ENCODE measurements around the gene MDM4.

Gene MDM4

DNA sequence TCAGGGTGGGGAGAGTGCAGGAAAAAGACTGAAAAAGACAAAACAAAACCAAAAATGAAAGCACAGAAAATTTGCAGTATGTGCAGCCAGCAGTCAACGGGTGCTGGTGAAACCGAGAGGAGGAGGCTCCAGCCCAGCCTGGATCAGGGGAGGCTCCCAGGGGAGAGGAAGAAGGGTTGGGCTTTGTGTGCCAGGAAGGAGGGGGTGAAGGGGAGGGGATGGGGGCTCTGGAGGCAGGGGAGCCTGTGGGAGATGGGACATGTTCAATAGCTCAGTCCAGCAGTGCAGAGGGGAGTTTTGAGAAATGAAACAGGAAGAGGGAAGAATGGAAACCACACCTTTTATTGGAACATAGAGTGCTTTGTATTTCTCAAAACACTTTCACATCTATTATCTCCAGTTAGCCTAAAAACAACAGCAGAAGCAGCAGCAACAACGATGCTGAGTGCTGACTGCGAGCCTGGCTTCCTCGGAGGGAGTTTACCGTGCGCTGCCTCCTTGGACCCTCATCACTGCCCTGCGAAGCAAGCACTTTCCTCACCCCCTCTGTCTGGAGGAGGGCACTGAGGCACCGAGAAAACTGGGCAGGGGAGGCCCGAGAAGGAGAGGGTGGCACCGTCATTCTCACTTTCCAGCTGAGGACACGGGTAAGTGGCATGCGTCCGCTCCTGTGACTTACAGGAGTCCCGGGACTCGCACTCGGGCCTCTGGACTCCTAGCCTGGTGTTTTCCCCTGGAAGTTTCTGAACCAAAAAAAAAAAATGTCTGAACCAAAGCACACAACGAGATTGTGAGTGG, 62.9 kb downstream of the MDM4 start:
- DNase-seq (ENCODE audit: low read depth) = no peak

DNA sequence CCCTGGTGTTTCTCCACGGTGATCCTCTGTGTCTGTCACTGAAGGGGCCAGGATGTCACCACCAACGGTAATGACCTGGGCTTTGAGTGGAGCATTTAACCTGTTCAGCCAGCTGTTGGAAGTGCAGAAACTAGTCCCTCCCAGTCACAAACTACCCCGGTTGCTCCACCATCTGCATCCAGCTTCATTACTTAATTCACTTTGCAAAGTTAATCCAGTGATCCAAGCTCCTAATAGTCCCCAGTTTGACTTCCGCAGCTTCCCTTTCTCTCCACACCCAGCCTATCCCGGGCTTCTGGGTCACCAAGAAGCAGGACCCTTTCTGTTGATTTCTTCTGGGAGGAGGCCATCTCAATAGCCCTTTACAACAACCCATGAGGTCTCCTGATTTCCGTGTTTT, 63.5 kb downstream of the MDM4 start:
- DNase-seq (ENCODE audit: low read depth) = no peak

DNA sequence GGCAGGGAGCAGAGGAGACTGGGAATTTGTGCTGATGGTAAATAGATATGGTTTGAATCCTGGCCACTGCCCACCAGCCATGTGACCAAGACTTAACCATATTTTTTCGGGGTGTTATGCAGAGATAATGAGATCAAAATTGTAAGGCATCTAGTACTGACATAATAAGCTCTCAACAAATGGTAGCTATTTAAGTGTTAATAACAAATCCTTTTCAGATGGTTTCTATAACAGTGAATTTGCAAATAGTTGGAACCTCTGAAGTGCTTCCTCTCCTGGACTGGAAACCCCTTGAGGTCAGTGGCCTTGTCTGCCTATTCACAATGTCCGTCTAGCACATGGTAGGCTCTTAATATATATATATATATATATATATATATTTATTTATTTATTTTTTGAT, 64.7 kb downstream of the MDM4 start:
- no peak for DNase-seq (ENCODE audit: low read depth)

DNA sequence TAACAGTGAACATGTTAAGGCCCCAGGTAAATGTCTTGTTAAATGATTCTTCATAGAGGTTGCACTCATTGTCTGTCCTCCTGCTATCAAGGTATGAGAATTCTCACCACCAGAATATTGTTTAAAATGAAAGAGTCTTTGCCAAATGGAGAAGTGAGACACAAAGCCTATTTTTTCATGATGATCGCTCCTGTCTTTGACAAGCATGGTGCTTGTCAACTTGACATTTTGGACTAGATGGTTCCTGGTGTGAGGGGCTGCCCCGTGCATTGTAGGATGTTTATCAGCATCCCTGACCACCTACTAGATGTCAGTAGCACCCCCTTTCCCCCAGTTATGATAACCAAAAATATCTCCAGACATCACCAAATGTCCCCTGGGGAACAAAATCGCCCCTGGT, 65.6 kb downstream of the MDM4 start:
- DNase-seq (ENCODE audit: low read depth) = no peak

DNA sequence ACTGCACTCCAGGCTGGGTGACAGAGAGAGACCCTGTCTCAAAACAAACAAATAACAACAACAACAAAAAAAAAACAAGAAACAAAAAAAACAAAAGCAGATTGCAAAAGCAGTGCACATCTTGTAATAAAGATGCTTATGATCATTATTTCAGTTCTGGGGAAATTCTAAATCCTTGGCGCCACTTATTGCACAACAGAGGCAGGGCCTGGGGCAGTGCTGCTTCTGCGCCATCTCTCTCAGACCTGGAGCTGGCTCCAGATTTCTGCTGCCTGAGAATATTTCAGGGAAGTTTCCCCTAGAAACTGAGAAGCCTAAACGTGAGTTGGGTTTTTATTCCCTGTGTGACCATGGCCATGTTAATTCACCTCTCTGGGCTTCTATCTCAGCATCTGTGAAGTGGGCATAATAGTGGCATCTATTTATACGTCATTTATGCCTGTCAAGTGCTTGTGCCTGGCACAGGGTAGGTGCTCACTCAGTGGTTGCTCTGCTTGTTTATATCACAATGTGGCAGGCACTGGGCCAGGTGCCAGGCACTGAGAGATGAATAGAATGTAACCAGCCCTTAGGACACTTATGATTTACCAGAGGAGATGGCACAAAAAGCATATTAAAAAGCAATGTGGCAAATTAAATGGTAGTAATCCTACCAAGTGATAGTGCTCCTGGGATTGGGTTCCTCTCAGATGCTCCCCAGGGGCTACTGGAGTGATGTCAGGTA, 67.9 kb downstream of the MDM4 start:
- no peak for DNase-seq (ENCODE audit: low read depth)

GRCh38 chr1:204584699-204585372, 68.6 kb downstream of the MDM4 start:
- no peak for DNase-seq (ENCODE audit: low read depth)

- no peak for DNase-seq (ENCODE audit: low read depth)
Measured at GRCh38 chr1:204587621-204588020, 71.4 kb downstream of the MDM4 start.

GRCh38 chr1:204588826-204589225, 72.6 kb downstream of the MDM4 start:
- no peak for DNase-seq (ENCODE audit: low read depth)

DNA sequence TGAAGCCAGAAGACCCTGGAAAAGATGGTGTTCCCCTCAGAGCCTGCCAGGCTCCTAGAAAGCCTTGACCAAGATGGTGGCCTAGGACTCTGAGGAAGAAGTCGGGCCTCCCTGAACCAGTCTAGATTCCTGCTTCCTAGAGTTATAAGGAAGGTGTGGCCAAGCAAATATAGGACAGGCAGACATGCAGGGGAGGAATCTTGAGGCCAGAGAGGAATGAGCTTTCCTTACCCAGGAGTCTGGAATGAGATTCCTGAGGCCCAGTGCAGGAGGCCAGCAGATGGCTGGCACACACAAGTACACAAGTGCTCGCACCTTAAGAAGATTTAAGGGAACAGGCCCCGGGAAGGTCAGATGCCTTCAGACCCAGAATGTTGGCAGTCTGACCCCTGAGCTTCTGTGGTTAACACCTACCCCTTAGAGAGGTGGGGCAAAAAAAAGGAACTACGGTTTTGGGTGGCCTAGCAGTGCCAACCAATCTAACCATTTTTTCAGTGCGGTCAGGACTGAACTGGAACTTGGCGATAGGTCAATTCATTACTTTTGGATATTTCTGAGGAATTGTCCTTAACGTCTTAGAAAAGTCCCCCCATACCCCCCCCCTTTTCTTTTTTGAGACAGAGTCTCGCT, 73.3 kb downstream of the MDM4 start:
- DNase-seq (ENCODE audit: low read depth) = no peak

GRCh38 chr1:204591473-204592090, 75.4 kb downstream of the MDM4 start:
- no peak for DNase-seq (ENCODE audit: low read depth)

DNA sequence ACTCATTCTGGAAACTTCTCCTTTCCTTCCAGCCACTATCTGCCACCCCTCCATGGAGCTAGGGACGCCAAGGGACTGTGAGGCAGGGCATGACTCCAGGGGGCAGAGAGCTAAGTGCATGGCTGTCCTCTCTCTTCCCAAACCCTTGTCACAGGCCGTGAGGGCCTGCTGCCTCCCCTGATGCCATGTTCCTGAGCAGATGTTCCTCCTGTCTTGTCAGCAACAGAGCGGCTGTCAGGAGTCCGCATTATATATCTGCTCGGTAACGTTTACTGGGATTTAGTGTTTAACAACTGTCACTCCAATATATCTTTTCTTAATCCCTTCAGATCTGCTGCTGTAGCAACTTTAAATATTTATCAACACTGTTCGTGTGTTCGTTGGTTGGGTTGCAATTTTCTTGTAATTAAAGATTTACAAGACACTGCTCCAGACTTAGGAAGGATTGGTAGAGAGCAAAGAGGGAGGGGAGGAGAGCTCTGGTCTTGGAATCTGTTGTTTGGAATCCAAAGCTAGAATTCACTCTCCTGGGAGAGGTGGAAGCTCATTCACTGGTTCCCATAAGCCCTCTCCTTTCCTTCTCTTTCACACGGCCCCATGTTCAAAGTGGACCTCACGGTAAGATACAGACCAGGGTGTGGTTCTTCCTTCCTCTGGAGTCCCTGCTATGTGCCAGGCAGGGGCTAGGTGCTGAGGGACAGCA, 76.2 kb downstream of the MDM4 start:
- no peak for DNase-seq (ENCODE audit: low read depth)

- DNase-seq (ENCODE audit: low read depth) = no peak
Measured at GRCh38 chr1:204598319-204598969, 82.2 kb downstream of the MDM4 start.

DNA sequence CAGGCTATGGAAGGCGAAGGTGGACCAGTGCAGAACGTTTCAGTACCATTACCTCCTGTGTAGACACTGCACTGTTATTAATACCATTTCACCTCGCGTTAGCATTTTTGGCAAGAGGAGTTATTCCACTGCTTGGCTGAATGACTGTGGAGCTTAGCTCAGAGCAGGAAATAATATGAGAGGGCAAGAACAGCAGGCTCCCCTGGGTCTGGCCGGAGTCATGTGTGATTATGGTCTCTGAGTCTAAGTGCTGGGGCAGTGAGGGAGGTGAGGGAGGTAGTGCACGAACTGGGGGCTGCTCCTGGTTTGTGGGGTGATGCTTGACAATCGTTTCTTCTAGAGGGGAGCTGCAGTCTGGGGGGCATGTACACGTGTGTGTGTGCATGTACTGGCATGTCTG, 82.9 kb downstream of the MDM4 start:
- no peak for DNase-seq (ENCODE audit: low read depth)

- no peak for DNase-seq (ENCODE audit: low read depth)
Measured at GRCh38 chr1:204599596-204599995, 83.4 kb downstream of the MDM4 start.

DNA sequence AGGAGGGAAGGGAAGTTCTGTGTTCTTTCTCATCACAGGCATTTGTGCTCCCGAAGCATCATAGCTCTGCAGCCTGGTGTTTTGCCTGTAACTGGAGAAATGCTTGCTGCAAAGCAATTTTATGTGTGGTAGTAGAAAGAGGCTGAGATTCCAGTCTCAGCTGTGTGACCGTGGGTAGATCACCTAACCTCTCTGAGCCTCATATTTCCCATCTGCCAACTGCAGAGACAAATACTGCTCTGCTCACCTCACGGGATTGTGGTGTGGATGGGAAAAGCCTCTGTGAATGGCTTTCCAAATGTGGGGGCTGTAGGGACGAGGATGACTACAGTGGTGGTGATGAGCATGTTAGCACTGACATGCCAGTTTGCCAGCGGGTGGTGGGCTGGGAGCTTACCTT, 84.0 kb downstream of the MDM4 start:
- DNase-seq (ENCODE audit: low read depth) = no peak

- DNase-seq (ENCODE audit: low read depth) = no peak
Measured at GRCh38 chr1:204600968-204601367, 84.8 kb downstream of the MDM4 start.

- no peak for DNase-seq (ENCODE audit: low read depth)
Measured at GRCh38 chr1:204602111-204602579, 85.9 kb downstream of the MDM4 start.

DNA sequence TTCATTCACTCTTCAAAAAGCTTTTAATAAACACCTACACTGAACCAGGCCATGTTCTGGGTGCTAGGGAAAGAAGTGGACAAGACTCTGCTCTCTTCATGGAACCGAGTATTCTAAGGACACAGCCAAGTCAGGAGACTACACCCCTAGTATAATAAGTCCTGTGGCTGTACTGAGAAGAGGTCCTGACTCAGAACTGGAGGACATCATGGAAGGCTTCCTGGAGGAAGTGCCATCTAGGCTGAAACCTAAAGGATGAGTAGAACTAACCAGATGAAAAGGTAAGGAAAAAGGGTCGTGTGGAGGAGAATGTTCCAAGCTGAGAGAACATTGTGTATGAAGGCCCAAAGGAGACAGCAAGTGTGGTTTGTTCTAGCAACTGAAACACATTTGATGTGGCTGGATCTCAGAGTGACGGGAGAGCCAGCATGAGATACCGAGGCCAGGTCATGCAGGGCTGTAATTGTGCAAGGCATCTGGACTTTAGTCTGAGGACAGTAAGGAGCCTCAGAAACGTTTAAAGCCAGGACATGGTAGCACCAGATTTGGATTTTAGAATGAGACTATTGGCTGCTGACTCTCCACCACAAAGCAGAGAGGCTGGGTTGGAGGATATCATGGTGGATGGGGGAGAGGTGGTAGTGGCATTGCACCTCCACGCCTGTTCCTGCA, 86.8 kb downstream of the MDM4 start:
- DNase-seq (ENCODE audit: low read depth) = no peak

- no peak for DNase-seq (ENCODE audit: low read depth)
Measured at GRCh38 chr1:204605791-204606190, 89.6 kb downstream of the MDM4 start.
